Measurements from ENCODE around the gene MYO3A.

MYO3A gene

GRCh38 chr10:26215935-26216584 lies 282.0 kb downstream of the MYO3A start:
- no peak for DNase-seq

- DNase-seq: no peak
Measured at GRCh38 chr10:26216585-26217395, 282.8 kb downstream of the MYO3A start, which contains the start of gene GAD2. Gene GAD2 (plus strand): TSS chr10:26216774. CDS start chr10:26216810, 36 bp downstream.

- no peak for DNase-seq
Measured at GRCh38 chr10:26217396-26218086, 283.5 kb downstream of the MYO3A start.

GRCh38 chr10:26219676-26220075 lies 285.6 kb downstream of the MYO3A start:
- DNase-seq: no peak

GRCh38 chr10:26220901-26221300 lies 286.9 kb downstream of the MYO3A start:
- no peak for DNase-seq

GRCh38 chr10:26221541-26221940 lies 287.5 kb downstream of the MYO3A start:
- DNase-seq: no peak

- DNase-seq: no peak
Measured at GRCh38 chr10:26222563-26222962, 288.5 kb downstream of the MYO3A start.

GRCh38 chr10:26225322-26225721 lies 291.3 kb downstream of the MYO3A start:
- DNase-seq: no peak

GRCh38 chr10:26227786-26228185 lies 293.8 kb downstream of the MYO3A start:
- DNase-seq: no peak

GRCh38 chr10:26232174-26232573 lies 298.1 kb downstream of the MYO3A start:
- DNase-seq: no peak

GRCh38 chr10:26235761-26236160 lies 301.7 kb downstream of the MYO3A start:
- DNase-seq: no peak

GRCh38 chr10:26238378-26238777 lies 304.3 kb downstream of the MYO3A start:
- no peak for DNase-seq

GRCh38 chr10:26242706-26243350 lies 308.8 kb downstream of the MYO3A start:
- no peak for DNase-seq

GRCh38 chr10:26243351-26243720 lies 309.3 kb downstream of the MYO3A start:
- no peak for DNase-seq

GRCh38 chr10:26249681-26250080 lies 315.7 kb downstream of the MYO3A start:
- no peak for DNase-seq

GRCh38 chr10:26251925-26252324 lies 317.9 kb downstream of the MYO3A start:
- DNase-seq: no peak

- no peak for DNase-seq
Measured at GRCh38 chr10:26254616-26255015, 320.6 kb downstream of the MYO3A start.

- no peak for DNase-seq
Measured at GRCh38 chr10:26259341-26259740, 325.3 kb downstream of the MYO3A start.

Measured in NCI-H2029 treated with DMSO at 0.1 percent for 48 hours (cell line).